Gastroesophageal sphincter (tissue), 3 donors: ENCODE results near the gene KCNIP3.
A peak's percentile ranks its signal among the peaks of the same experiment; 100 is the strongest.
"Not testable (repeated sequence)": the region's sequence is repeated elsewhere in the genome, so short reads cannot be mapped to it uniquely, and the experiment has no call there.

Experiments
- CTCF ChIP-seq, 4 experiments: fragments of 200-600 bp in 2 of 4; fragments of 450-650 bp in 2 of 4; sonication (generic) in 1 of 4; IDR thresholded peaks; one replicate each; pipeline ENCODE4 v1.5.1; 2017 to 2019; ENCODE audit warnings: antibody characterized with exemption in 4 of 4, mild to moderate bottlenecking in 2 of 4, moderate library complexity in 2 of 4
- EP300 ChIP-seq: sonication (generic); formaldehyde crosslinking; IDR thresholded peaks from one replicate; pipeline ENCODE4 v1.6.1; 2017; ENCODE audit warnings: antibody characterized with exemption, mild to moderate bottlenecking
- POLR2A ChIP-seq, 2 donors: fragments of 450-650 bp; IDR thresholded peaks; one replicate each; pipeline ENCODE4 v1.6.1; 2017; ENCODE audit warnings: antibody characterized with exemption in 2 of 2, mild to moderate bottlenecking in 2 of 2, moderate library complexity in 1 of 2

- peak in 2 of 4 experiments; percentile 11 to 58 for TF ChIP-seq CTCF (IDR thresholded peaks at IDR 0.05)
- TF ChIP-seq EP300; POLR2A (IDR thresholded peaks at IDR 0.05): not testable (repeated sequence)
Measured at GRCh38 chr2:95403204-95403721, 106.1 kb downstream of the KCNIP3 start.
